Activated CD4-positive, CD25-positive, alpha-beta regulatory T cell (primary cell): ENCODE results near the gene DENND4B.
A peak's percentile ranks its signal among the peaks of the same experiment; 100 is the strongest.
"Not testable (repeated sequence)": the region's sequence is repeated elsewhere in the genome, so short reads cannot be mapped to it uniquely, and the experiment has no call there.

ENCODE experiments used
- DNase-seq, 4 experiments: peaks; one replicate each; lab custom pipeline; 2025; lab: John Stamatoyannopoulos, UW

The DENND4B gene, protein sequence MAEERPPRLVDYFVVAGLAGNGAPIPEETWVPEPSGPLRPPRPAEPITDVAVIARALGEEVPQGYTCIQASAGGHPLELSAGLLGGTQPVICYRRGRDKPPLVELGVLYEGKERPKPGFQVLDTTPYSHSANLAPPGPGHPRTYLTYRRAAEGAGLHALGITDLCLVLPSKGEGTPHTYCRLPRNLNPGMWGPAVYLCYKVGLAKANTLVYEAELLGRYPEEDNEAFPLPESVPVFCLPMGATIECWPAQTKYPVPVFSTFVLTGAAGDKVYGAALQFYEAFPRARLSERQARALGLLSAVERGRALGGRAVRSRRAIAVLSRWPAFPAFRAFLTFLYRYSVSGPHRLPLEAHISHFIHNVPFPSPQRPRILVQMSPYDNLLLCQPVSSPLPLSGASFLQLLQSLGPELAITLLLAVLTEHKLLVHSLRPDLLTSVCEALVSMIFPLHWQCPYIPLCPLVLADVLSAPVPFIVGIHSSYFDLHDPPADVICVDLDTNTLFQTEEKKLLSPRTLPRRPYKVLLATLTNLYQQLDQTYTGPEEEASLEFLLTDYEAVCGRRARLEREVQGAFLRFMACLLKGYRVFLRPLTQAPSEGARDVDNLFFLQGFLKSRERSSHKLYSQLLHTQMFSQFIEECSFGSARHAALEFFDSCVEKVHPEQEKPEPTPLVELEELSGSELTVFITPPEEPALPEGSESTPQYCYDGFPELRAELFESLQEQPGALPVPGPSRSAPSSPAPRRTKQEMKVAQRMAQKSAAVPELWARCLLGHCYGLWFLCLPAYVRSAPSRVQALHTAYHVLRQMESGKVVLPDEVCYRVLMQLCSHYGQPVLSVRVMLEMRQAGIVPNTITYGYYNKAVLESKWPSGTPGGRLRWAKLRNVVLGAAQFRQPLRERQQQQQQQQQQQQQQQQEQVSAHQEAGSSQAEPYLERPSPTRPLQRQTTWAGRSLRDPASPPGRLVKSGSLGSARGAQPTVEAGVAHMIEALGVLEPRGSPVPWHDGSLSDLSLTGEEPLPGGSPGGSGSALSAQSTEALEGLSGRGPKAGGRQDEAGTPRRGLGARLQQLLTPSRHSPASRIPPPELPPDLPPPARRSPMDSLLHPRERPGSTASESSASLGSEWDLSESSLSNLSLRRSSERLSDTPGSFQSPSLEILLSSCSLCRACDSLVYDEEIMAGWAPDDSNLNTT (N-terminal part only)

DNA sequence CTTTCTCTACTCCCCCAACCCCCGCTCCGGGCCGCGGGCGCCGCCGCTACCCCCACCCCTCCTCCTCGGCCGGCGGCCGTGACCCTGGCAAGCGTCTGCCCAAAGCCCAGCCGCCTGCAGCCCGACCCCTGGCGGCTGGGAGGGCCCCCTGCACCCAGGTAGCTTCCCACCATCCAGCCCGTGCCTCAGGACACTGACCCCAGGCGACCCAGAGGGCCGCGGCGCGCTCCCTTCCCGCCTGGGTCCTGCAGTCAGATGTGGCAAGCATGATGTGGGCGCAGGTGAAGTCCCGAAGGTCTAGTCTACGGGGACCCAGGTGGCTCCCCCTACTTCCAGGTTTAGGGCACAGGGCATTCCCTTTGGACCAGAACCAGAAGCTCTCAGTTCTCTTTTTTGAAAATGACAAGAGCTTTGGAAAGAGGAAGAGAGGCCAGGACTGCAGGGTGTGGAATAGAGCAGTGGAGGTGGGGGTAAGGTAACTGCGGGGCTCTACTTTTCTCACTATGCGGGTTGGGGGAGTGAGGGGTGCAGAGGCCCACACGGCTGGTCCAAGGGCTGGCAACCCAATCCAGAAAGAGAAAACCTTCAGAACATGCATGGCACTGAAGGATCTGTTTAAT lies at the start of gene DENND4B:
DENND4B (minus strand) TSS at position 97 of the 620 bp plus-strand sequence. CDS start 2,344 bp downstream, outside the sequence.
- peak; percentile 48 to 62 (median 58) for DNase-seq

DNA sequence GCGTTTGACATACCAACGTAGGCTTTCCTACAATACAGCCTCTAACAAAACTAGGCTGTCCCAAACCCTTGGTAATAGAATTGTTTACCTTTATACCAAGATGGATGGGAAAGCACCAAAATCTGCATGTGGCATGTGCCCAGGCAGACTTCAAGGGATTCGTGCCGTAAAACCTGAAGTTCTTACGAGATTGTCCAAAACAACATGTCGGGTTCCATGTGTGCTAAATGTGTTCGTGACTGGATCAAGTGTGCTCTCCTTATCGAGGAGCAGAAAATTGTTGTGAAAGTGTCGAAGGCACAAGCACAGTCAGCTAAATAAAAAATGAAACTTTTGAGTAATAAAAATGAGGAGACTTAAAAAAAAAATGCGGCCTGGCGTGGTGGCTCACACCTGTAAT lies 49.1 kb upstream of the DENND4B start:
- DNase-seq = no peak

DNA sequence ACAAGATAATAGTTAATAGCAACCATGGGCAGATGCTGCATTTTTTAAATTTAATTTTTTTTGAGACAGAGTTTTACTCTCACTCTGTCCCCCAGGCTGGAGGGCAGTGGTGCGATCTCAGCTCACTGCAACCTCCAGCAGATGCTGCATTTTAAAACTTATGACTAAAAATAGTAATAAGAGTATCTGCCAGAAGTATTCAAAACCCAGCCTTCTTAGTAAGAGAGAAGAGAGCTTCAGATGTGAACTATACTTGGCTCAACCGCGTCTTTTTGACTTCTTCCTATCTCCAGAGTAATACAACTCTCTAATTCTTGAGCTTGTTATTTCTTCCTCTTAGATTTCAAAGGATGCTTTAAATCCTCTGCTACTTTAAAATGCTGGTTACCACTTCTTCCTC lies 48.7 kb upstream of the DENND4B start:
- no peak for DNase-seq

DNA sequence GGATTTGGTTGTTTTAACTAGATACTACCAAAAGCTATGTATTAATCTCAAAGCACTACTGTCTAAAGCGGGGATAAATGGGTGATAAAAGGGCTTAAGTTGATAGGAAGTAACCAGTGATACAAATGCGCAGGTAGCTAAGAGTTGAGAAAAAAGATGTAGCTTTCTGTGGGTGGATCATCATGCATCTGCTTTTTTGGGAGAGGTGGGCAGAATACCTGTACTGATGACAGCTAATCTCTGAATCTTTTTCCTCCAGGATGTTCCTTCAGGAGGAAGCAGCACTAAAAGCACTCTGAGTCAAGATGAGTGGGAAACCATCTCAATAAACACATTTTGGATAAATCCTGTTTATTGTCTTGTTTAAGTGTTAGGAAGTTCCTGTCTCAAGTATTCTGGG lies 45.3 kb upstream of the DENND4B start:
- DNase-seq = no peak

DNA sequence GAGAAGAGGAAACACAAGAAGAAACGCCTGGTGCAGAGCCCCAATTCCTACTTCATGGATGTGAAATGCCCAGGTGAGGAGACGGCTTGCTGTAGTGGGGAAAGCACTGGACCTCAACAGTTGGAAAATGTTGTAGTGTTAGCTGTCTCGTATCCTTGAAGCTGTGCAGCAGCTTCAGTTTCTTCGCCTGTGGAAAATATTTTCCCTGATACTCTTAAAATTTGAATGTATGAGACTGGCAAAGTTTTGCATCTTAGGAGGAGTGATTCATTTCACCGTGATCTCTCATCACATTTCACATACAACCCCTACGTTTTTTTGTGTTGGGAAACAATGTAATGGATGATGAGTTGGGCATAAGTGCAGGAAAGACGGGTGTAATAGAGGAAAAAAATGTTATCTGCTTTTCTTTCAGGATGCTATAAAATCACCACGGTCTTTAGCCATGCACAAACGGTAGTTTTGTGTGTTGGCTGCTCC lies 44.7 kb upstream of the DENND4B start:
- no peak for DNase-seq

DNA sequence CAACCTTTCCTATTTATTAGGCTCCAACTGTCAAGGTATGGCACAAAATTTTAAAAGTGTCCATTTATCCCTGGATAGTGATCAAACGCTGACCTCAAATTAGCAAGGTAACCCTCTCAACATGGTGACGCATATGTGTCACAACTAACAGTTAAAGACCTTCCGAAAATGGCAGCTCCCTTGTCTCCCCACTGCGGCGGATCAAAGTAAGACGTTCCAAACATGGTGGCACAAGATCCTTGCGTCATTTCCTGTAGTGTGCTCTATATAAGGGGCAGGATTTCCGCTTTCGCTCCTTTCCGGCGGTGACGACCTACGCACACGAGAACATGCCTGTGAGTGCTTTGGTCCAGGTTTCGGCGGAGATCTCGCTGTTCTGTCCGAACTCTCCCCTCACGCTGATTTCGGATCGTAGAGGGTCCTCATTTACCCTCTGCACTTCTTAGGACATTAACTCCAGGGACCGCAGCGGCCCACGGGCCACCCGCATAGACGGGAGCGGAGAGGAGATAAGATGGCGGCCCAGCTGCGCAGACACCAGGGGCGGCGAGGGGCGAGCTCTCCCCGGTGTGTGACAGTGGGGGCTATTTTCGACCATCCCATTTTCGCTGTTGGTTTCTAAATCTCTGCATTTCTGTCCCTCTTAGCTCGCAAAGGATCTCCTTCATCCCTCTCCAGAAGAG lies 44.1 kb upstream of the DENND4B start, which contains the start of gene RPS27:
RPS27 (plus strand) TSS at position 295 of the 683 bp plus-strand sequence; CDS start at position 330, 35 bp downstream.
- peak; percentile 59 to 78 (median 72) for DNase-seq

DNA sequence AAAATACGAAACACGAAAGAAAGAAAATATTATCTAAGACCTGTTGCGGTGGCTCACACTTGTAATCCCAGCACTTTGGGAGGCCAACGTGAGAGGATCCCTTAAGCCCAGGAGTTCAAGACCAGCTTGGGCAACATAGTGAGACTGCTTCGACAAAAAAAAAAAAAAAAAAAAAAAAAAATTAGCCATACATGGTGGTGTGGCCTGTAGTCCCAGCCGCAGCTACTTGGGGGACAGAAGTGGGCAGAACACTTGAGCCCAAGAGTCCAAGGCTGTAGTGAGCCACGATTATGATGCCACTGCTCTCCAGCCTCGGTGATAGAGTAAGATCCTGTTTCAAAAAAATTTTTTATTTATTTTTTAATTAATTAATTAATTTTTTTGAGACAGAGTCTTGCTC lies 41.1 kb upstream of the DENND4B start:
- DNase-seq = no peak

DNA sequence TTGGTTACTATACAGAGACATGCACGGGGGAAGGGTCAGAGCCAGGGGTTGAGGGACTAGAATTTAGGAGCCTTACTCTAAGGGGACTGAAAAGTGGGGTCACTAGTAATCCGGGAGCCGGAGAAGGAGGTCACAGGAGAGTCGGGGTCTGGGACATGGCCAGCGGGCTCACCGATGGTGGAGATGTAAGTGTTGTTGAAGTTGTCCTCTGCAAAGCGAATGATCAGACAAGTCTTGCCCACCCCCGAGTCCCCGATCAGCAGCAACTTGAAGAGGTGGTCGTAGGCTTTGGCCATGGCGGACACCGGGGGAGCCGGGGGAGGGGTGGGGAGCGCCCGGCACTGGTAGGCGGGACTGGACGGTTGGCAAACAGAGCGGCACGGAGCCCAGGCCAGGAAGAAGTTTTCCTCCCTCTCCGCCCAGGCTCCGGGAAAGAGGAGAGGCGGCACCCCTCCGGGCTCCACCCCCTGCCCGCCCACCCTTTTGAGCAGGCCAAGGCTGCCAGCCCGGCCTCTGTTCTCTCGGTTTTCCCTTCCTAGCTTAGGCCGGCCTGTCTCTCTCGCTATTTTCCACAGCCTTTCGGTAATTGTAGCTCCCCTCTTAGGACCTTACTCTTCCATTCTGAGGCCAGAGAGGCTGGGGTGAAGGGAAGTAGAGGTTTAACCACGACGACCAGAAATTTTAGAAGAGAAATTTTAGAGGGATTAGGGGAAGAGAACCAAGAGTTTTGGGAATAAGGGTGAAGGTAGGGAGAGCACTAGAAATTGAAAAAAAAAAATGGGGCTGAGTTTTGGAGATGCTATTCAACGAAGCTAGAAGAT lies 39.6 kb upstream of the DENND4B start, which contains the start of gene RAB13:
RAB13 (minus strand) TSS at position 399 of the 821 bp plus-strand sequence; CDS start at position 296, 103 bp downstream.
- DNase-seq = no peak

DNA sequence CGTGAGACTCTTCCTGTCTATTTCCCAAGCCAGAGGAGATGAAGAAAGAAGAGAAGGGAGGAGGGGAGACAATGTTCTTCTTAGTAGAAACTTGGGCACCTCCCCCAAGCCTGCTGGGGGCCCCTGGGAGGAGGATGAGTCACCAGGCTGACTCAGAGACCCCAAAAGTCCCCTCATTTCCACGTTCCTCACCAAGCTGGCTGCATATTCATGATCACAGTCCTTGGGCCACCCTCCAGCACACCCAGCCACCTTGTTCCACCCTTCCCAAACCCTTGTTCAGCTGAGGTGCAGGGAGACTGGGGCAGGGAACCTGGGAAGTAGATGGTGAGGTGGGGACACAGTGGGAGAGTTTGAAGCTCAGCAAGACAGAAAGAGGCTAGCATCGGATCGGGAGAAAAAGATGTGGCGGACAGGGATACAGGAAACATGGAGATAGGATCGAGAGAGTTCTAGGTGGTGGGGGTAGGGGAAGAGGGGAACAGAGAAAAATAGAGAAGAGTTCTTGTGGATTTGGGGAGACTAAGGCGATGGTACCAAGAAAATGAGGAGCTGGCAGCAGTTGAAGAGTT lies 38.9 kb upstream of the DENND4B start:
- DNase-seq = no peak

DNA sequence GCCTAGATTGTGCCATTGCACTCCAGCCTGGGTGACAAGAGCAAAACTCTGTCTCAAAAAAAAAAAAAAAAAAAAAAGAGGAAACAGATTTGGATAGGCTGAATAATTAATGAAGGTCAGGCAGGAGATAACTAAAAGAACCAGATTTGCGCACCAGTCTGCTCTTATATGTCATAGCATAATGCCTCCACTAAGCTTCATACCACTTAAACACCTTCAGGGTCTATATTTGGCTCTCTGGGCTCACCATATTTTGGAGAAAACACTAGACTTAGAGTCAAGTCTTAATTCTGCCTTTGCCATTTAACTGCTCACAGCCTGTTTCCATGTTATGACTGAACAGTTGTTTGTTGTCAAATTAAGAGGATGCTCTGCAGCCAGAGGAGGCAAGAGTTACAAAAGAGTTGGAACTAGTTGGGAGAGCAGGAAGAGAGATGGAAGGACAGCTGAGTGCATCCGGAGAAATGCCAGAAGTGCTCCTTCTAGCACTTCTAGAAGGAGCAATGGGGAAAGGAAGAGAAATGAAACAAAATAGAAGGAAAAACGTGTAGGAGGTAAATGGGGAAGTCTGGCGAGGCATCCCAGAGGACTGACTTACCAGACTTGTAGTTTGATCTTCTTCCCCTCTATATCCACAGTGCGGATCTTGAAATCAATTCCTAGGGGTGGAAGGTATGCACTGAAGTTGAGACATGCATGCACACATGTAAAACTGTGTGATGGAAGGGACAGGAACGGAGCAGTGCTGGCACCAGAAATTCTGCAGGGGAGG lies 37.8 kb upstream of the DENND4B start:
- DNase-seq = no peak

DNA sequence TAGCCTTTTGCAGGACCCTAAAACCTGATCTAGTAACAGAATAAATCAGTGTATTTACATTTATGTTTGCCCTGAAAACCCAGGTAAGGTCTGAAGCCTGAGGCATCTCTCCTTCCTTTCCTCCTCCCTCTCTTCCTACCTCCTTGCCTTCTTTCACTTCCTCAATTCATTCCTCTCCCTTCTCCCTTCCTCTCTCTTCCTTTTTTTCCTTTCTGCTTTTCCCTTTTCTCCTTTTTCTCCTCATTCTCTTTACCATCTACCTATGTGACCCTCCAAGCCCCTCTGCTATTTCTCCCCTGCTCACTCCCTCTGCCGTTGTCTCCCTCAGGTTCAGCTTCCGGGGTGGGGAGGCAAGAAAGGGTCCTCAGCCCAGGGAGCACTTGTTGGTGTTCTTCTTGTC lies 35.2 kb upstream of the DENND4B start:
- not testable (repeated sequence) for DNase-seq

DNA sequence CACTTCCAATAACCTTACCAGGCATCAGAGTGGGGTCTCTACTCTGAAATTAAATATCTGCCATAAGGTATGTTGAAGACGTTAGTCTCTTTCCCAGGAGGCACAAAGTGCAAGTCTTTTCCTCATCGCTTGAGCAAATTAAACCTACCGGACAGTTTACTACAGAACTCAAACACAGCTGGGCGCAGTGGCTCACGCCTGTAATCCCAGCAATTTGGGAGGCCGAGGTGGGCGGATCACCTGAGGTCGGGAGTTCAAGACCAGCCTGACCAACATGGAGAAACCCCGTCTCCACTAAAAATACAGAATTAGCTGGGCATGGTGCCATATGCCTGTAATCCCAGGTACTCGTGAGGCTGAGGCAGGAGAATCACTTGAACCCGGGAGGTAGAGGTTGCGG lies 32.6 kb upstream of the DENND4B start:
- DNase-seq = not testable (repeated sequence)

DNA sequence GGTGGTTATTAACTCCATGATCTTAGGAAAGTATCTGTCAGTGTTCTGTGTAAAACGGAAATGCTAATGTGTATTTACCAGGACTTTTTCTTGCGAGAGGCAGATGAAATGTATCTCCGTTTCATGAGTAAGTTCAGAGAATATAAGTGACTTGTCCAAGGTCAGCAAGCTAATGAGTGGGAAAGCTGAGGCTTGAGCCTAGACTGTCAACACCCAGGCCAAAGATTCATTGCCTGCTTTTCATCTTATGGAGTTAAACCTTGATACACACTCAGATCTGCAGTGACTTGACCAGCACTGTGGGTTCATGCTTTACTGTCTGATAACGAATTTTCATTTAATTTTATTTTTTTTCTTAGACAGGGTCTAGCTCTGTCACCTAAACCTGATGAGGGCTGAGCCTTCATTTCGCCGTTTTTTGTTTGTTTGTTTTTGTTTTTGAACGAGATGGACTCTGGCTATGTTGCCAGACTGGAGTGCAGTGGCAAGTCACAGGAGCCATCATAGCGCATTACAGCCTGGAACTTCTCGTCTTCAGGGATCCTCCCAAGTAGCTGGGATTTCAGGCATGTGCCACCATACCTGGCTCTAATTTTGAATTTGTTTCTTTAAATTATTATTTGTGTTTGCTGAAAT lies 31.9 kb upstream of the DENND4B start:
- no peak for DNase-seq

DNA sequence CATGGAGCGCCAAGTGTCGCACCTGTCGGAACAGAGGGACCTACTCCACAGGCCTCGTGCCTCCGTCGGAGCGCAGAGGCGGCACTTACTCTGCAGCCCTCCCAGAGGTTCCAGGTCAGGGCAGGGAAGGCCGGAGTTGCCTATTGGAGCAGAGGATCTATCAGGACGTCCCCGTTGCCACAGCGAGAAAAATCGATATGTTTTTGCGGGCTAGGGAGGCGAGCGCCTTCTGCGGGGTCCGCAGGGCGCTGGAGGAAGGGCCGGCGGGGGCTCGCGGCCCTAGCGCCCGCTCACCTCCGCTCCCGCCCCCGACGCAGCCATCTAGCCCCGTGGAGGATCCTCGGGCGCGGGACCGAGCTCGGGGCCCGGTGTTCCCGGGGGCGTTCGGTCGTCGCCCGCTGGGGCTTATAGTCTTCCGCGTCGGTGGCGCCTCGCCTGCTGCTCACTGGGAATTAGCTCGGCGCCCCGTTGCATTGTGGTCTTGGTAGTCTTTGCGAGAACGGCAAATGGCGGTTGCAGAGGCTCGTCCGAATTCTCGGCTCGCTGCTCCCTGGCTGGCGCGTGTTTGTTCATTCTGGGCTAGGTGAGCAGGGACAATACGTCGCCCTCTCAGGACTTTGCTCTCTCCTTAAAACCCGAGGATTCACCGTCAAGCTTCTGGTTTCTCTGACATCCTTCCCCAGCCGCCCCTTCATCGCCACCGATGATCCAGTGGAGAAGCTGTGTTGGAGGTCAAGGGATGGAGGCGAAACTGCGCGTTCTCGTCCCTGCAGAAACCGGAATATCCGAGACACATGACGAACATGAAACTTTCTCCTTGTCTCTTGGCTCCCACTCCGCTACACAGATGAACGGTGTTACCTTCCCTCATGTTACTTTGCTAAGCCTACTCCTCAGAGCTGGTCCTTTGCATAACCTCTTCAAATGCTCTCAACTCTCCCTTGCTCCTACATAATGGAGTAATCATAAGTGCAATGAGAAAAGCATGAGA lies 31.0 kb upstream of the DENND4B start, which contains the start of gene JTB:
JTB (minus strand) TSS at position 425 of the 991 bp plus-strand sequence; CDS start at position 3, 422 bp downstream.
- DNase-seq = peak; percentile 56 to 72 (median 65)

DNA sequence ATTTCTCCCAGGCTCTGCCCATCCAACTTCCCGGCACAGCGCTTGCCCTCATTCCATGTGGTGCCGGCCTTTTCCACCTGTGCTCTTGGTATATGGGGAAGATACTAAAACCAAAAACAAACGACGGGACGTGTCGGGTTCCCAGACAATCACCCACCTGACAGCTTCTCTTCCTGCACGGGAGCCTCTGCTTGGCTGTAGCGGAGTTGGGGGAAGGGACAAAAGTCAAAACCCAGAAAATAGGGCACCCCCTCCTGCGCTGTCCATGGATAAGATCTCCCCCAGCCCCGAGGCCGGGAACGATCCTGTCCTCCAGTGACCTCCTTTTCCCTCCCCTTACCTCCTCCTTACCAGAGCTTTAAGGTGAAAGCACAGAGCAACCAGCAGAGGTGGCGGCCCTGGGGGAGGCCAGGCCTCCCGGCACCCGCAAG lies 30.3 kb upstream of the DENND4B start:
- no peak for DNase-seq

DNA sequence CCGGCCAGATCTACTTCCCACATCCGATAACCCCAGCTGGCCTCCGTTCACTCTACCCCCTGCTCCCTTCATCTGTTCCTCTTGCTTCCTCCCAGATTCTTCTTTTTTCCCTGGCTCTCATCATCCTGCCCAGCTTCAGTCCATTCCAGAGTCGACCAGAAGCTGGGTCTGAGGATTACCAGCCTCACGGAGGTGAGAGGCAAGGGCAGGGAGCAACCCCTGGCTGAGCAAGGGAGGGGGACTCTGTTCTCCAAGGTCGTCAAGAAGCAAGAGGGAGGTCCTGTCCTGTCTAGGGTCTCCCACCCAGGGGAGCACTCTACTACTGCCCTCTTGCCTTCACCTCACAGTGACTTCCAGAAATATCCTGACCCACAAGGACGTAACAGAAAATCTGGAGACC lies 27.0 kb upstream of the DENND4B start:
- DNase-seq = no peak

DNA sequence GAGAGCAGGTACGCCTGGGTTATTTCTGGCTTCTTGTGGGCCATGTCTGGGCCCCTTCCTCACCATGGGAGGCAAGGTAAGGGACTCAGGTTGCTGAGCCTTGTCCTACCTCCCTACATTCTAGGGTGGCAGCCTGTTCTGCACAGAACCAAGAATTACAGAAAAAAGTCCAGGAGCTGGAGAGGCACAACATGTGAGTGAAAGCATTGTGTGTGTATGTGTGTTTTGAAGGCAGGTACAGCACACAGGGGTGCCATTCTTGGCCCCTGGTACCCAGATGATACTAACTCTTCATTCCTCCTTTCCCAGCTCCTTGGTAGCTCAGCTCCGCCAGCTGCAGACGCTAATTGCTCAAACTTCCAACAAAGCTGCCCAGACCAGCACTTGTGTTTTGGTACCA lies 26.6 kb upstream of the DENND4B start:
- DNase-seq = no peak
